Karpas-422 (cell line): ENCODE data around the gene C14orf132. TPM values are rescaled to one million over a fixed set of nuclear protein-coding genes. Genes with fewer than 3 reads are reported as not detected.

Source experiments
- DNase-seq: peaks from one replicate; pipeline ENCODE4 v3.0.0-alpha.2; 2015
- H2AFZ ChIP-seq: fragments of 200-600 bp; sonication (generic); 2 replicates; pipeline ENCODE4 v1.6.1; 2014; ENCODE audit warnings: antibody characterized with exemption, low read length, mixed read lengths
- H3K27ac ChIP-seq: fragments of 200-600 bp; sonication (generic); 2 replicates; pipeline ENCODE4 v1.5.1; 2014; ENCODE audit warnings: mild to moderate bottlenecking, low read length, moderate library complexity
- H3K27me3 ChIP-seq: fragments of 200-600 bp; sonication (generic); 2 replicates; pipeline ENCODE4 v1.6.1; 2014; ENCODE audit warnings: low read length, mixed read lengths
- H3K36me3 ChIP-seq: fragments of 200-600 bp; sonication (generic); 2 replicates; pipeline ENCODE4 v1.6.1; 2014; ENCODE audit warnings: low read length, mixed read lengths; ENCODE audit not compliant: insufficient read depth
- H3K4me1 ChIP-seq: fragments of 200-600 bp; sonication (generic); 2 replicates; pipeline ENCODE4 v1.6.1; 2014; ENCODE audit warnings: mild to moderate bottlenecking, low read length, mixed read lengths
- H3K4me2 ChIP-seq: fragments of 200-600 bp; sonication (generic); 2 replicates; pipeline ENCODE4 v1.6.1; 2014; ENCODE audit warnings: low read length, low read depth, mild to moderate bottlenecking; ENCODE audit not compliant: poor library complexity, severe bottlenecking
- H3K4me3 ChIP-seq: fragments of 200-600 bp; sonication (generic); 2 replicates; pipeline ENCODE4 v1.5.1; 2014; ENCODE audit warnings: mild to moderate bottlenecking, antibody characterized with exemption, low read length, mixed read lengths
- H3K79me2 ChIP-seq: fragments of 200-600 bp; sonication (generic); 2 replicates; pipeline ENCODE4 v1.6.1; 2014; ENCODE audit warnings: mild to moderate bottlenecking, low read length, mixed read lengths
- H3K9ac ChIP-seq: fragments of 200-600 bp; sonication (generic); 2 replicates; pipeline ENCODE4 v1.6.0; 2014; ENCODE audit warnings: low read length
- H3K9me2 ChIP-seq: fragments of 200-600 bp; sonication (generic), shearing (Covaris generic); replicated peaks from 2 replicates; pipeline ENCODE4 v1.6.0; 2014; ENCODE audit warnings: mild to moderate bottlenecking, low read length, moderate library complexity; ENCODE audit not compliant: insufficient read depth
- H3K9me3 ChIP-seq: fragments of 300-700, 200-600 bp; sonication (generic); 2 replicates; pipeline ENCODE4 v1.6.1; 2014; ENCODE audit warnings: low read length, mixed read lengths
- H4K20me1 ChIP-seq: fragments of 200-600 bp; sonication (generic); 2 replicates; pipeline ENCODE4 v1.6.1; 2014; ENCODE audit warnings: mild to moderate bottlenecking, antibody characterized with exemption, low read length, low read depth; ENCODE audit not compliant: insufficient read depth
- total RNA-seq: library from RNA; depleted of rRNA; stranded (reverse); fragments of >200 nt; shearing (Covaris generic); gene quantifications from 2 replicates; pipeline ENCODE4 v1.2.3, GENCODE V29; 2014; ENCODE audit warnings: low replicate concordance

C14orf132 gene
- total RNA-seq, 1 experiment from 2014 or later, result 0.07 TPM

DNA sequence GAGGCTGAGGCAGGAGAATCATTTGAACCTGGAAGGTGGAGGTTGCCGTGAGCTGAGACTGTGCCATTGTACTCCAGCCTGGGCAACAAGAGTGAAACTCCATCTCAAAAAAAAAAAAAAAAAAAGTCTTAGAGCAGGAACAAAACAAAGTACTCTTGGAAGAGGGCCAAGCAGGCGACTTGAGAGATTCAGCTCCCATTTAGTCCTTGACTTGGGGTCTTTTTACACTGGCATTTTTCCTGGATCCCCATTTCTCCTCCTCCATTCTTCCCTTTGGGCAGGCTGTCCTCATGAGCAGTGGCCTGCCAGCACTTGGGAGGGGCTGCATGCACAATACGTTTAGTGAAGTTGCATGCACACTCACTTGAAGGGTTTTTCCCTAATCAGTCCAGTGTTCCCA lies 72.9 kb downstream of the C14orf132 start:
- H3K27me3 ChIP-seq, result peaks cover 5% of the 10 kb centered on the region; the same call in 1 of the 2 replicates
- no peaks in the 10 kb centered on the region for H4K20me1 ChIP-seq
- peaks cover 14% of the 10 kb centered on the region for H3K4me1 ChIP-seq
- H3K79me2 ChIP-seq, result no peaks in the 10 kb centered on the region
- H3K4me2 ChIP-seq, result no peak overlapping the region
- H3K9ac ChIP-seq, result no peak overlapping the region
- H3K4me3 ChIP-seq, result no peak overlapping the region
- H3K9me2 ChIP-seq, result no peaks in the 10 kb centered on the region
- no peak overlapping the region for H2AFZ ChIP-seq
- H3K36me3 ChIP-seq, result no peaks in the 10 kb centered on the region
- no peak overlapping the region for H3K27ac ChIP-seq
- DNase-seq, result no peak
- H3K9me3 ChIP-seq, result peaks cover 13% of the 10 kb centered on the region

DNA sequence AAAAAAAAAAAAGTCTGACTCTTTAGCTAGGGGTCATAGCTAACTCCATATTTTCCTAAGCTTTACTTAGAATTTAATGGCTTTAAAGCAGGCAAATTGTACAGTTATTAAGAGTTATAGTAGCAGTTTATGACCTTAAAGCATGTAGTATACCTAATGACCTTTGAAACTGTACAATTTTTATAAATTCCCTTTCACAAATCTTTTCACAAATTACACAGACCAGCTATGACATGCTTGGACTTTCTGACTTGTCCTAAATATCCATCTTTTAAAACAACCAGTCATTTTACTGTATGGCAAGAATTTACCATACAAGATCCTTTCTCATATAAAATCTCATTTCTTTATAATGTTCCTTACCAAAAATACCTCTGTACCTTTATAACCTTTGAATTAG lies 74.8 kb downstream of the C14orf132 start:
- no peak for DNase-seq

DNA sequence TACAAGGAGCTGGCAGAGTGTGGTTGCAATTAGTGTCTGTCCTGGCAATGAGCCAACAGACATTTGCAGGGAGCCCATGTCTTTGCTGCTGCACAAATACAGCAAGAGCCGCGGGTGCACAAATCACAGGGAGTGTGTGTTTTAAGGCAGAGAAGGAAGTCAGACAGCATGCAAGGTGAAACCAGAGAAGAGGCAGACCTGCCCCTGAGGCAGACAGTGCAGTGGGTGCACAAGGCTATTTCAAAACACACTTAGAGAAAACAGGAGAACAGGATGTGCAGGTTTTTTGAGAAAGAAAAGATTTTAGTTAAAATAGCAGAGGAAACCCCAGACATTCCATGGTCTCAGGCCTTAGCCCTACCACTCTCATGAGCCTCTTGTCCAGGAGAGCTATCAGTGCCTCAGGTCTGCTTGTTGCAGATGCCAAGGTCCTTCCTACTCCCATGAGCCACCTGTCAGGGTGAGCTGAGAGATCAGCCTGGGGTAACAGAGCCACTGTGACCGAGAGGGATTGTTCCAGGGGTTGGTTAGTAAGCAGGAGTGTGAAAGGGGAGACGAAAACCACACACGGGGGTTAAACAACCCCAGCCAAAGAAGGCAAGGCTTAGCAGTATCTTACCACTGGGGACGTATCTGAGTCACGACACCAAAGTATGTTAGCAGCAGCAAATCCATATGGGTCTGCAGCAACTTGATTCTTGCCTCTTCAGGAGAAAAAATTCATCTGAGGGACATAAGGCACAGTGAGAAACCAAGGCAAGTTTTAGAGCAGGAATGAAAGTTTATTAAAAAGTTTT lies 78.1 kb downstream of the C14orf132 start:
- Histone ChIP-seq H3K27me3 (peaks cover 5% of the 10 kb centered on the region; the same call in 1 of the 2 replicates), H3K4me3 (no peak overlapping the region), H3K9me2 (no peaks in the 10 kb centered on the region), H4K20me1 (no peaks in the 10 kb centered on the region), H3K36me3 (no peaks in the 10 kb centered on the region), H3K4me1 (peaks cover 16% of the 10 kb centered on the region), H3K9me3 (peaks cover 13% of the 10 kb centered on the region), H2AFZ (no peak overlapping the region), H3K9ac (no peak overlapping the region), H3K79me2 (no peaks in the 10 kb centered on the region), H3K27ac (no peak overlapping the region), H3K4me2 (no peak overlapping the region)
- DNase-seq, result peak; percentile 78

More for the DNA sequence above, 74.8 kb downstream of the C14orf132 start:
- Histone ChIP-seq H4K20me1 (no peaks in the 10 kb centered on the region), H3K27ac (no peak overlapping the region), H3K27me3 (peaks cover 5% of the 10 kb centered on the region; the same call in 1 of the 2 replicates), H3K79me2 (no peaks in the 10 kb centered on the region), H3K9me2 (no peaks in the 10 kb centered on the region), H3K4me2 (no peak overlapping the region), H3K9ac (no peak overlapping the region), H3K4me3 (no peak overlapping the region), H3K4me1 (peaks cover 23% of the 10 kb centered on the region), H3K9me3 (peaks cover 13% of the 10 kb centered on the region), H3K36me3 (no peaks in the 10 kb centered on the region), H2AFZ (no peak overlapping the region)

DNA sequence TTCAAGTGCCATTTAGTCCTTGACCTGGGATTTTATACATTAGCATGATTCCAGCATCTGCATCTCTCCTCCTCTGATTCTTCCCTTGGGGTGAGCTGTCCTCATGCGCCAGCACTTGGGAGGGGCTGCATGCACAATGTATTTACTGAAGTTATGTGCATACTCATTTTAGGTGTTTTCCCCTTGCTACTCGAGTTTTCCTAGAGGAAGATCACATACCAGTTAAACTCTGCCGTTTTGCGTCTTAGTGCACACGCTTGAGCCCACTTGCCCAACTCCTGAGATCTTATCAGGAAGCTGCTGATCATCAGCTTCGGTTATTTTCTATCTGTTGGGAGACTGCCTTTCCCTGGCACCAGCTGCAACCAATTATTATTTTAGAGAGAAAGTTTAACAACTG lies 78.8 kb downstream of the C14orf132 start:
- Histone ChIP-seq H3K79me2 (no peaks in the 10 kb centered on the region), H3K4me2 (no peak overlapping the region)

DNA sequence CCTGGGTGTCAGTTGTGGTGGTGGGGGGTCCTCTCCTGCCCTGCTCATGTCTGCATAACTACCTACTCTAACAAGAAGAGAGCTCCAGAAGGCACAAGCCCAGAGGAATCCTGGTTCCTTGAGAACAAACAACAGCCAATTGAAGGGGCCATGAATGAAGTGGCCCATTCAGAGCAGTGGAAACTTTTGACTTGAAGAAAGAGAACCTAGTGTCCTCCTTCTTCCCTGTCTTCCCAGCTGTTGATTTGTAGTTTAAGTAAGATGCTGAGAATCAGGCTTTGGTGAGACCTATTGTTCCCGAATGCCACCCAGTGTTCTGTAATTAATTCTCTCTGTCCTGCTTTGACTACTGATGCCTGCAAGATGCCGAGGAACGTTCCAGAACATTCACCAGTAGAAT lies 79.2 kb downstream of the C14orf132 start:
- Histone ChIP-seq H3K27me3 (peaks cover under 1% of the 10 kb centered on the region; the same call in 1 of the 2 replicates), H3K4me1 (peaks cover 22% of the 10 kb centered on the region), H3K79me2 (no peaks in the 10 kb centered on the region), H2AFZ (no peak overlapping the region), H3K9me3 (peaks cover 7% of the 10 kb centered on the region), H3K9ac (no peak overlapping the region), H3K36me3 (no peaks in the 10 kb centered on the region), H3K9me2 (no peaks in the 10 kb centered on the region), H4K20me1 (no peaks in the 10 kb centered on the region), H3K27ac (no peak overlapping the region), H3K4me3 (no peak overlapping the region), H3K4me2 (no peak overlapping the region)
- no peak for DNase-seq

More for the DNA sequence above, 78.8 kb downstream of the C14orf132 start:
- Histone ChIP-seq H3K27ac (no peak overlapping the region), H3K9ac (no peak overlapping the region), H2AFZ (no peak overlapping the region), H3K4me1 (peaks cover 18% of the 10 kb centered on the region), H3K4me3 (no peak overlapping the region), H3K9me3 (peaks cover 12% of the 10 kb centered on the region), H4K20me1 (no peaks in the 10 kb centered on the region), H3K9me2 (no peaks in the 10 kb centered on the region), H3K36me3 (no peaks in the 10 kb centered on the region), H3K27me3 (peaks cover 5% of the 10 kb centered on the region; the same call in 1 of the 2 replicates)
- DNase-seq, result no peak

DNA sequence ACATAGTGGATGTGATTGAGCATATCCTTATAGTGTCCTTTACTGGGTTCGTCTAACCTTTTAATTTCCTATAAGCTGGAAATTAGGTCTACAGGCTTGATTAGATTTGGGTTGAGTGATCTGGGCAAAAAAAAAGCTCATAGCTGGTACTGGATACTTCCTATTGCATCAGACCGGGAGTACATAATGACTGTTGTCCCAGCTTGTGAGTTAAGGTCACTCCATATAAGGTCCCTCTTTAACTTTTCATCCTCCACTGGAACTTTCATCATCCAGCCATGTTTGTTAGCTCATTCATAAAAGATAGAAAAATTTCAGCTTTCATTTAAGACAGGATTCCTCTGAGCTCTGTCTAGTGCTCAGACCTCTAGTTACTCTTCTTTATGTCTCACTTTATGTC lies 80.8 kb downstream of the C14orf132 start:
- Histone ChIP-seq H4K20me1 (no peaks in the 10 kb centered on the region), H3K9me3 (no peaks in the 10 kb centered on the region), H3K27me3 (no peaks in the 10 kb centered on the region), H3K4me3 (no peak overlapping the region), H3K4me2 (no peak overlapping the region), H2AFZ (no peak overlapping the region), H3K27ac (no peak overlapping the region), H3K9me2 (no peaks in the 10 kb centered on the region), H3K36me3 (no peaks in the 10 kb centered on the region), H3K9ac (no peak overlapping the region), H3K4me1 (peaks cover 26% of the 10 kb centered on the region), H3K79me2 (no peaks in the 10 kb centered on the region)
- no peak for DNase-seq

DNA sequence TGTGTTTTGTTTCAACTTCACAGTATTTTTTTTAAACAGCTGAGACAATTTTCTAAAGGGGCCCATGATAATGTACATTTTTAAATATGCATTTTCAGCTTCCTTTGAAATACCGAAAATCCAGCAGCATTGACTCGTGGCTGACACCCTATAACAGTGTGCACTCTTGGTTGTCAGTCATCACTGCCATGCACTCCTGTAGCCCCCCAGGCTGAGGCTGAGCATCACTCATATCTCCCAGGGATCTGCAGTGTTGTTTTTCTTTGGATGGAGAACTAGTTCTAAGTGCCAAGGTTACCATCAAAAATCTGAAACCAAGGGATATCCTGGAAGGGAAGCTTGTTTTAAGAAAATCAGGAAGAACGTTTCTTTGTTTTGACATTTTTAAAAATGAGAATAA lies 81.2 kb downstream of the C14orf132 start:
- H3K4me1 ChIP-seq, result peaks cover 26% of the 10 kb centered on the region

DNA sequence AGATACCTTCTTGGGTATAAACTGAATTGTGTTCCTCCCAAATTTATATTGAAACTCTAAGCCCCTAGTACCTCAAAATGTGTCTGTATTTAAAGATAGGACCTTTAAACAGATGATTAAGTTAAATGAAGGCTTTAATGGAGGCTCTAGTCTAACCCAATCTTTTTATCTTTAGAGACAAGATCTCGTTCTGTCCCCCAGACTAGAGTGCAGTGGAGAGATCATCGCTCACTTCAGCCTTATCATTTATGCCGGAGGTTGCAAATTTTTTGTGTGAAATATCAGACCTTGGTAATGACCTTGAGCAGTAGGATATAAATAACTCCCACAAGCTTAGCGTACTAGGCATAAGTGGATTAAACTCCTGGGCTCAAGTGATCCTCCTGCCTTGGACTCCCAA lies 81.8 kb downstream of the C14orf132 start:
- H3K27ac ChIP-seq, result no peak overlapping the region
- H4K20me1 ChIP-seq, result no peaks in the 10 kb centered on the region
- H2AFZ ChIP-seq, result no peak overlapping the region
- no peaks in the 10 kb centered on the region for H3K27me3 ChIP-seq
- H3K79me2 ChIP-seq, result no peaks in the 10 kb centered on the region
- no peak overlapping the region for H3K9ac ChIP-seq
- H3K4me1 ChIP-seq, result peaks cover 26% of the 10 kb centered on the region
- H3K4me3 ChIP-seq, result no peak overlapping the region
- no peak for DNase-seq
- H3K9me3 ChIP-seq, result no peaks in the 10 kb centered on the region
- no peaks in the 10 kb centered on the region for H3K9me2 ChIP-seq
- no peaks in the 10 kb centered on the region for H3K36me3 ChIP-seq
- H3K4me2 ChIP-seq, result no peak overlapping the region

More for the DNA sequence above, 81.2 kb downstream of the C14orf132 start:
- DNase-seq, result no peak
- Histone ChIP-seq H3K4me3 (no peak overlapping the region), H3K79me2 (no peaks in the 10 kb centered on the region), H4K20me1 (no peaks in the 10 kb centered on the region), H3K9me2 (no peaks in the 10 kb centered on the region), H3K36me3 (no peaks in the 10 kb centered on the region), H3K27me3 (no peaks in the 10 kb centered on the region), H3K9me3 (no peaks in the 10 kb centered on the region), H2AFZ (no peak overlapping the region), H3K4me2 (no peak overlapping the region), H3K27ac (no peak overlapping the region), H3K9ac (no peak overlapping the region)
